ENCODE data around the gene ADRB2.

GRCh38 chr5:148861088-148861487 lies 34.7 kb downstream of the ADRB2 start:
- TF ChIP-seq CTCF (IDR thresholded peaks at IDR 0.05) (no peak), ZFX (IDR thresholded peaks at IDR 0.05; ENCODE audit: borderline replicate concordance) (no peak)

Data from 22Rv1 (cell line).